Fibroblast of the aortic adventitia (primary cell): ENCODE measurements around the gene UGDH. TPM values are rescaled to one million over a fixed set of nuclear protein-coding genes. Genes with fewer than 3 reads are reported as not detected.
A peak's percentile ranks its signal among the peaks of the same experiment; 100 is the strongest.
"Not testable (repeated sequence)": the region's sequence is repeated elsewhere in the genome, so short reads cannot be mapped to it uniquely, and the experiment has no call there.

Experiments used
- DNase-seq: peaks from one replicate; pipeline ENCODE4 v3.0.0-alpha.2; 2010; ENCODE audit warnings: low read depth
- H3K4me3 ChIP-seq: 2 replicates; pipeline ENCODE4 v1.5.1; 2011; ENCODE audit warnings: low read depth, mild to moderate bottlenecking, control low read depth, low read length, moderate library complexity
- CTCF ChIP-seq: IDR thresholded peaks from 2 replicates; pipeline ENCODE4 v1.5.1; 2011; ENCODE audit warnings: mild to moderate bottlenecking, low read length, control low read depth, inconsistent platforms; ENCODE audit not compliant: insufficient read depth
- total RNA-seq: library from RNA; depleted of rRNA; stranded (reverse); fragments of >200 nt; gene quantifications from 2 replicates; pipeline ENCODE4 v1.2.3, GENCODE V29; 2012; ENCODE audit warnings: low replicate concordance

The UGDH gene
- total RNA-seq, 1 donor = 361 TPM

GRCh38 chr4:39522068-39522467, 5.2 kb downstream of the UGDH start:
- H3K4me3 ChIP-seq = peak overlapping the region; percentile 1
- DNase-seq = no peak
- TF ChIP-seq CTCF = no peak

- no peak for TF ChIP-seq CTCF
- DNase-seq = peak; percentile 83
- H3K4me3 ChIP-seq = peak overlapping the region; percentile 36
These were observed 5.9 kb downstream of the UGDH start for GRCh38 chr4:39521253-39521919.

- no peak for TF ChIP-seq CTCF
- no peak for DNase-seq
- H3K4me3 ChIP-seq = no peak overlapping the region
These were observed 8.8 kb downstream of the UGDH start for GRCh38 chr4:39518484-39518883.

- DNase-seq = no peak
- no peak for TF ChIP-seq CTCF
- H3K4me3 ChIP-seq = no peak overlapping the region
These were observed 10.8 kb downstream of the UGDH start for GRCh38 chr4:39516407-39516966.

- DNase-seq, H3K4me3 ChIP-seq: not testable (repeated sequence)
These were observed 11.4 kb downstream of the UGDH start for GRCh38 chr4:39515669-39516401.

GRCh38 chr4:39514888-39515401, 12.3 kb downstream of the UGDH start:
- no peak for TF ChIP-seq CTCF
- H3K4me3 ChIP-seq = no peak overlapping the region
- DNase-seq = no peak

- not testable (repeated sequence) for H3K4me3 ChIP-seq, DNase-seq
These were observed 13.0 kb downstream of the UGDH start for GRCh38 chr4:39514266-39514665.
